IPS DF 6.9 (cell line): ENCODE measurements around the gene CDHR5.
A peak's percentile ranks its signal among the peaks of the same experiment; 100 is the strongest.

Experiments used
- DNase-seq: peaks from one replicate; pipeline ENCODE4 v3.0.0-alpha.2; 2013; ENCODE audit warnings: low read depth, low spot score
- H3K27ac ChIP-seq: one replicate; pipeline ENCODE4 v1.5.1; 2013; ENCODE audit warnings: low read length, control low read depth
- H3K27me3 ChIP-seq: 2 replicates; pipeline ENCODE4 v1.6.1; 2013; ENCODE audit warnings: mild to moderate bottlenecking, low read length; ENCODE audit not compliant: control insufficient read depth, insufficient read depth
- H3K36me3 ChIP-seq: 2 replicates; pipeline ENCODE4 v1.6.1; 2013; ENCODE audit warnings: low read length; ENCODE audit not compliant: control insufficient read depth, insufficient read depth
- H3K4me1 ChIP-seq: 2 replicates; pipeline ENCODE4 v1.6.1; 2013; ENCODE audit warnings: low read length; ENCODE audit not compliant: control insufficient read depth, insufficient read depth
- H3K4me3 ChIP-seq: 2 replicates; pipeline ENCODE4 v1.5.1; 2013; ENCODE audit warnings: mild to moderate bottlenecking, low read length
- H3K9me3 ChIP-seq: 2 replicates; pipeline ENCODE4 v1.6.1; 2013; ENCODE audit warnings: low read length, inconsistent platforms; ENCODE audit not compliant: control insufficient read depth, insufficient read depth
- WGBS: extraction: QIAGEN DNeasy Blood & Tissue Kit; methylation state at CpG from one replicate; pipeline ENCODE4 v1.1.7; 2013; ENCODE audit warnings: mixed read lengths, missing lambda C conversion rate; ENCODE audit not compliant: insufficient read length, insufficient coverage; 5-methylcytosine and 5-hydroxymethylcytosine counted together

CDHR5 gene

GRCh38 chr11:637333-637592, 12.5 kb upstream of the CDHR5 start:
- H3K27ac ChIP-seq: no peak overlapping the region
- no peaks in the 10 kb centered on the region for H3K9me3 ChIP-seq
- H3K4me3 ChIP-seq: peak overlapping the region; percentile 26; the same call in 1 of the 2 replicates
- no CpG with 5 or more reads among the region's 34 CpGs for WGBS
- no peaks in the 10 kb centered on the region for H3K36me3 ChIP-seq
- DNase-seq: no peak
- peaks cover 8% of the 10 kb centered on the region for H3K4me1 ChIP-seq
- peaks cover 27% of the 10 kb centered on the region for H3K27me3 ChIP-seq

GRCh38 chr11:636511-637332, 12.0 kb upstream of the CDHR5 start, which contains the start of gene DRD4:
DRD4 (plus strand) TSS chr11:637269; CDS start chr11:637305, 36 bp downstream.
- H3K27me3 ChIP-seq: peaks cover 27% of the 10 kb centered on the region
- no peak for DNase-seq
- H3K4me3 ChIP-seq: peak within 1 kb of the TSS; percentile 26; the same call in 1 of the 2 replicates
- H3K9me3 ChIP-seq: no peaks in the 10 kb centered on the region
- no peaks in the 10 kb centered on the region for H3K36me3 ChIP-seq
- peaks cover 8% of the 10 kb centered on the region for H3K4me1 ChIP-seq
- WGBS: no CpG with 5 or more reads among the region's 100 CpGs
- H3K27ac ChIP-seq: no peak within 1 kb of the TSS

GRCh38 chr11:635945-636510, 11.3 kb upstream of the CDHR5 start:
- H3K27me3 ChIP-seq: peaks cover 27% of the 10 kb centered on the region
- H3K9me3 ChIP-seq: no peaks in the 10 kb centered on the region
- WGBS: no CpG with 5 or more reads among the region's 22 CpGs
- peaks cover 8% of the 10 kb centered on the region for H3K4me1 ChIP-seq
- no peak for DNase-seq
- no peak overlapping the region for H3K27ac ChIP-seq
- no peaks in the 10 kb centered on the region for H3K36me3 ChIP-seq
- no peak overlapping the region for H3K4me3 ChIP-seq

GRCh38 chr11:630871-631270, 6.1 kb upstream of the CDHR5 start:
- Histone ChIP-seq H3K27me3 (peaks cover 9% of the 10 kb centered on the region), H3K36me3 (no peaks in the 10 kb centered on the region), H3K27ac (no peak overlapping the region), H3K4me3 (no peak overlapping the region), H3K4me1 (no peaks in the 10 kb centered on the region; the same call in 1 of the 2 replicates), H3K9me3 (no peaks in the 10 kb centered on the region)
- DNase-seq: no peak
- WGBS: no CpG with 5 or more reads among the region's 5 CpGs

GRCh38 chr11:629237-629583, 4.5 kb upstream of the CDHR5 start:
- Histone ChIP-seq H3K4me3 (no peak overlapping the region), H3K27me3 (peaks cover 4% of the 10 kb centered on the region), H3K4me1 (no peaks in the 10 kb centered on the region), H3K9me3 (no peaks in the 10 kb centered on the region), H3K27ac (no peak overlapping the region), H3K36me3 (no peaks in the 10 kb centered on the region)
- DNase-seq: no peak
- WGBS: no CpG with 5 or more reads among the region's 10 CpGs

GRCh38 chr11:628056-628455, 3.3 kb upstream of the CDHR5 start:
- Histone ChIP-seq H3K4me1 (no peaks in the 10 kb centered on the region), H3K9me3 (no peaks in the 10 kb centered on the region), H3K27me3 (peaks cover 4% of the 10 kb centered on the region), H3K4me3 (no peak overlapping the region), H3K36me3 (no peaks in the 10 kb centered on the region), H3K27ac (no peak overlapping the region)
- DNase-seq: no peak
- no CpG with 5 or more reads among the region's 31 CpGs for WGBS

- Histone ChIP-seq H3K4me1 (no peaks in the 10 kb centered on the region), H3K36me3 (no peaks in the 10 kb centered on the region), H3K4me3 (peak overlapping the region; percentile 37; the same call in 1 of the 2 replicates), H3K27me3 (peaks cover 4% of the 10 kb centered on the region), H3K9me3 (no peaks in the 10 kb centered on the region), H3K27ac (no peak overlapping the region)
- no peak for DNase-seq
- no CpG with 5 or more reads among the region's 28 CpGs for WGBS
Observed at GRCh38 chr11:627308-627576, 2.5 kb upstream of the CDHR5 start.

GRCh38 chr11:626475-627307, 1.9 kb upstream of the CDHR5 start, which contains the start of gene SCT:
SCT (minus strand) TSS chr11:627181; CDS start chr11:627143, 38 bp downstream.
- DNase-seq: no peak
- H3K27ac ChIP-seq: no peak within 1 kb of the TSS
- H3K9me3 ChIP-seq: no peaks in the 10 kb centered on the region
- H3K4me3 ChIP-seq: peak within 1 kb of the TSS; percentile 37; the same call in 1 of the 2 replicates
- no peaks in the 10 kb centered on the region for H3K4me1 ChIP-seq
- H3K27me3 ChIP-seq: peaks cover 4% of the 10 kb centered on the region
- no peaks in the 10 kb centered on the region for H3K36me3 ChIP-seq
- no CpG with 5 or more reads among the region's 72 CpGs for WGBS

GRCh38 chr11:625636-626268, 997 bp upstream of the CDHR5 start:
- Histone ChIP-seq H3K4me3 (no peak overlapping the region), H3K36me3 (no peaks in the 10 kb centered on the region), H3K27me3 (peaks cover 4% of the 10 kb centered on the region), H3K9me3 (no peaks in the 10 kb centered on the region), H3K4me1 (no peaks in the 10 kb centered on the region), H3K27ac (no peak overlapping the region)
- WGBS: no CpG with 5 or more reads among the region's 22 CpGs
- no peak for DNase-seq

GRCh38 chr11:623999-624704, 603 bp downstream of the CDHR5 start:
- no CpG with 5 or more reads among the region's 25 CpGs for WGBS
- H3K27me3 ChIP-seq: peaks cover 4% of the 10 kb centered on the region
- no peak overlapping the region for H3K27ac ChIP-seq

More at GRCh38 chr11:623999-624704, 603 bp downstream of the CDHR5 start:
- H3K4me1 ChIP-seq: no peaks in the 10 kb centered on the region
- no peaks in the 10 kb centered on the region for H3K36me3 ChIP-seq
- H3K4me3 ChIP-seq: no peak overlapping the region
- no peaks in the 10 kb centered on the region for H3K9me3 ChIP-seq
- DNase-seq: no peak
